Caco-2 (cell line): Measurements from ENCODE around the gene SPTLC2. TPM values are rescaled to one million over a fixed set of nuclear protein-coding genes. Genes with fewer than 3 reads are reported as not detected.

Experiments
- BruUV-seq: library from RNA; stranded (reverse); fragments of 400-500 nt; replicated peaks from 2 replicates; lab custom pipeline; 2021; lab: Mats Ljungman, UMichigan
- CTCF ChIA-PET: fragments of 300-600 bp; sonication (Branson Sonifier 250); formaldehyde crosslinking; loops from one replicate; lab custom pipeline; 2022; ENCODE audit warnings: antibody characterized with exemption; lab: Charles Lee
- POLR2A ChIA-PET: fragments of 300-600 bp; sonication (Branson Sonifier 250); formaldehyde crosslinking; loops from one replicate; lab custom pipeline; 2022; ENCODE audit warnings: antibody characterized with exemption; lab: Charles Lee
- DNase-seq, 2 experiments: peaks; one replicate each; pipeline versions ENCODE4 v3.0.0 to v3.0.0-alpha.2; 2020 to 2022
- H3K27me3 ChIP-seq: replicated peaks from 2 replicates; pipeline ENCODE4 v1.6.0; 2011; ENCODE audit warnings: low read length; ENCODE audit not compliant: control insufficient read depth, insufficient read depth
- H3K36me3 ChIP-seq: 2 replicates; pipeline ENCODE4 v1.5.1; 2011; ENCODE audit warnings: low read length; ENCODE audit not compliant: control insufficient read depth, insufficient read depth
- H3K4me1 ChIP-seq: fragments of 250-450 bp; sonication (Bioruptor Pico); 2 replicates; pipeline ENCODE4 v1.5.1; 2020; ENCODE audit warnings: mild to moderate bottlenecking
- H3K4me3 ChIP-seq: 2 replicates; pipeline ENCODE4 v1.5.1; 2011; ENCODE audit warnings: low read depth, mild to moderate bottlenecking, control low read depth, low read length
- H3K9me3 ChIP-seq: fragments of 250-450 bp; sonication (Bioruptor Pico); 2 replicates; pipeline ENCODE4 v1.5.1; 2020; ENCODE audit warnings: mild to moderate bottlenecking, moderate library complexity
- H3K27ac Mint-ChIP-seq: one replicate; pipeline ENCODE4 v1.8.0; 2022; ENCODE audit warnings: mixed read lengths; ENCODE audit not compliant: unreplicated experiment
- H3K27me3 Mint-ChIP-seq: one replicate; pipeline ENCODE4 v1.8.0; 2022; ENCODE audit warnings: mixed read lengths; ENCODE audit not compliant: insufficient read depth, unreplicated experiment
- H3K36me3 Mint-ChIP-seq: one replicate; pipeline ENCODE4 v1.8.0; 2022; ENCODE audit warnings: mild to moderate bottlenecking, mixed read lengths; ENCODE audit not compliant: insufficient read depth, unreplicated experiment
- H3K4me1 Mint-ChIP-seq: one replicate; pipeline ENCODE4 v1.8.0; 2022; ENCODE audit warnings: low read depth, mixed read lengths; ENCODE audit not compliant: unreplicated experiment
- H3K4me3 Mint-ChIP-seq: one replicate; pipeline ENCODE4 v1.8.0; 2022; ENCODE audit warnings: mild to moderate bottlenecking, moderate library complexity, mixed read lengths; ENCODE audit not compliant: unreplicated experiment
- H3K9me3 Mint-ChIP-seq: one replicate; pipeline ENCODE4 v1.8.0; 2022; ENCODE audit warnings: mixed read lengths; ENCODE audit not compliant: unreplicated experiment
- CTCF ChIP-seq, 2 experiments: fragments of 200-600 bp in 1 of 2; IDR thresholded peaks; 1 replicate in 1 of 2; 2 replicates in 1 of 2; pipeline versions ENCODE4 v1.5.1 to v1.8.0; 2011 to 2022; ENCODE audit warnings: antibody characterized with exemption in 1 of 2, control low read depth in 1 of 2, inconsistent platforms in 1 of 2, low read depth in 1 of 2, low read length in 1 of 2, mild to moderate bottlenecking in 1 of 2, moderate library complexity in 1 of 2; ENCODE audit not compliant: insufficient read depth in 1 of 2, severe bottlenecking in 1 of 2, unreplicated experiment in 1 of 2
- intact Hi-C: fragments of 100-400 bp; cut with micrococcal nuclease; formaldehyde crosslinking; loops from one replicate; pipeline ENCODE4 v1.10.0; 2022; ENCODE audit not compliant: unreplicated experiment
- total RNA-seq: library from RNA; stranded (reverse); gene quantifications from 2 replicates; pipeline ENCODE4 v1.2.3, GENCODE V29; 2022

SPTLC2 gene
- total RNA-seq, 1 experiment from 2014 or later, result 49.6 TPM

DNA sequence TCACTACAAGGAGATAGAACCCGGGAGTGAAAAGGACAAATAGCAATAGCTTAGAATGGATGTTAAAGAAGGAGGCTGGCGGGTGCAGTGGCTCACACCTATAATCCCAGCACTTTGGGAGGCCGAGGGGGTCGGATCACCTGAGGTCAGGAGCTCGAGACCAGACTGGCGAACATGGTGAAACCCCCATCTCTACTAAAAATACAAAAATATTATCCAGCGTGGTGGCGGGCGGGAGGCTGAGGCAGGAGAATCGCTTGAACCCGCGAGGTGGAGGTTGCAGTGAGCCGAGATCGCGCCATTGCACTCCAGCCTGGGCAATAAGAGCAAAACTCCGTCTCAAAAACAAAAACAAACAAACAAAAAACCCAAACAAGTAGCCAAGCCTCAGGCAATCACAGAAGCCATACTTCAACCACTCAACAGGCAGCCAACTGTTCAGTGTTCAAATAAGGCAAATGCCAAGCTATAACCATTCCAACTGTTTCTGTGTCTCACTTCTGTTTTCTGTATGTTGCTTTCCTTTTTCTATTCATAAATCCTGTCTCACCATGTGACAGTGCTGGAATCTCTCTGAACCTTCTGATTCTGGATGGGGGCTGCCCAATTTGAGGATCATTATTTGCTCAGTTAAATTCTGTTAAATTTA, 3.9 kb upstream of the SPTLC2 start:
- no peak overlapping the region for H3K27ac Mint-ChIP-seq
- no peak for TF ChIP-seq CTCF (IDR thresholded peaks at IDR 0.05; ENCODE audit: insufficient read depth in 1 of 2, low read depth in 1 of 2, low read length in 1 of 2, severe bottlenecking in 1 of 2, unreplicated experiment in 1 of 2)
- no peaks in the 10 kb centered on the region for H3K27me3 Mint-ChIP-seq
- intact Hi-C loops, result no loop called here
- CTCF ChIA-PET, result interaction anchor here (0.7 kb wide), 1 partner anchor 973 kb away, joined by 5 read pairs; no protein-coding TSS in a partner anchor
- DNase-seq, result no peak
- no TSS peak for BruUV-seq
- Histone ChIP-seq H3K9me3 (no peaks in the 10 kb centered on the region), H3K27me3 (no peaks in the 10 kb centered on the region), H3K4me3 (no peak overlapping the region), H3K4me1 (peaks cover 4% of the 10 kb centered on the region; the same call in 1 of the 2 replicates), H3K36me3 (no peaks in the 10 kb centered on the region)
- POLR2A ChIA-PET, result no interaction called here
- no peaks in the 10 kb centered on the region for H3K9me3 Mint-ChIP-seq
- peaks cover 12% of the 10 kb centered on the region for H3K36me3 Mint-ChIP-seq
- H3K4me1 Mint-ChIP-seq, result peaks cover 3% of the 10 kb centered on the region
- no peak overlapping the region for H3K4me3 Mint-ChIP-seq

DNA sequence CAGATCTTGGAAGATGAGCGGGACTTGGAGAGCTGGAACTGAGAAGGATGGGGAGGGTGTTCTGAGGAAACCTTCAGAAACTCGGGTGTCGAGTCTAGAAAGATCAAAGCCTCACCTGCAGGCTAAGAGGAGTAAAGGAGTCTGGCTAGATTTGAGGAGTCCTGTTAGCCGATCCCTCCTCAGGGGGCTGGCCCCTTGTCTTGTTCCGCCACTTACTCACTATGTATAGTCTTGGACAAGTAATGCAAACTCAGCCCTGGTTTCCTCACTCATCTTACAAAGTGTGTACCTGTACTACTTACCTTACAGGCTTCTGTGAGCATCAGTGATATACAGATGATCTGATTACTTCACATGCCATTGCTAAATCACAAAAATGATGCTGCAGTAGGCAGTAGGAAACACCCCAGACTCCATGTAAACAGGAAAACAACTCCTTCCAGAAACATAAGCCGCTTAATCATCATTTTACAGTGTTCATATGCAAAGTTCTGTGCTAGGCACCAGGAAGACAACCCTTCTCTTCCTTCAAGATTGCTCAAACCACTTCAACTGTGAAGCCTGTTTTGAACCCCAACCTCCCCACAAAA, 2.0 kb upstream of the SPTLC2 start:
- ChIA-PET POLR2A (no interaction called here), CTCF (no interaction called here)
- intact Hi-C loops, result loop anchor here (5.0 kb wide), 2 partner anchors 89 to 161 kb away; partner anchors contain the start of genes AHSA1, ALKBH1, SLIRP and VIPAS39
- H3K4me1 Mint-ChIP-seq, result peaks cover 13% of the 10 kb centered on the region
- H3K36me3 Mint-ChIP-seq, result peaks cover 18% of the 10 kb centered on the region
- no peak for DNase-seq
- Histone ChIP-seq H3K27me3 (no peaks in the 10 kb centered on the region), H3K4me3 (no peak overlapping the region), H3K9me3 (no peaks in the 10 kb centered on the region), H3K36me3 (no peaks in the 10 kb centered on the region), H3K4me1 (peaks cover 10% of the 10 kb centered on the region; the same call in 1 of the 2 replicates)
- no TSS peak for BruUV-seq
- no peaks in the 10 kb centered on the region for H3K9me3 Mint-ChIP-seq
- H3K27ac Mint-ChIP-seq, result no peak overlapping the region
- H3K4me3 Mint-ChIP-seq, result no peak overlapping the region
- no peak for TF ChIP-seq CTCF (IDR thresholded peaks at IDR 0.05; ENCODE audit: insufficient read depth in 1 of 2, low read depth in 1 of 2, low read length in 1 of 2, severe bottlenecking in 1 of 2, unreplicated experiment in 1 of 2)
- no peaks in the 10 kb centered on the region for H3K27me3 Mint-ChIP-seq

- H3K4me3 Mint-ChIP-seq, result peak overlapping the region; percentile 81
- peaks cover 28% of the 10 kb centered on the region for H3K4me1 ChIP-seq
- no peak for DNase-seq
- POLR2A ChIA-PET, result interaction anchor here (1.0 kb wide), 1 partner anchor 11 kb away, joined by 7 read pairs; no protein-coding TSS in a partner anchor
- TF ChIP-seq CTCF (IDR thresholded peaks at IDR 0.05; ENCODE audit: insufficient read depth in 1 of 2, low read depth in 1 of 2, low read length in 1 of 2, severe bottlenecking in 1 of 2, unreplicated experiment in 1 of 2), result no peak
- BruUV-seq, result no TSS peak
- no peaks in the 10 kb centered on the region for H3K27me3 ChIP-seq
- intact Hi-C loops, result loop anchor here (5.0 kb wide), 2 partner anchors 91 to 159 kb away; partner anchors contain the start of genes AHSA1, ALKBH1, SLIRP and VIPAS39
- H3K36me3 ChIP-seq, result no peaks in the 10 kb centered on the region
- peaks cover 18% of the 10 kb centered on the region for H3K36me3 Mint-ChIP-seq
- no peaks in the 10 kb centered on the region for H3K27me3 Mint-ChIP-seq
- H3K4me1 Mint-ChIP-seq, result peaks cover 30% of the 10 kb centered on the region
- CTCF ChIA-PET, result no interaction called here
- H3K27ac Mint-ChIP-seq, result peak overlapping the region; percentile 74
- peak overlapping the region; percentile 92 for H3K4me3 ChIP-seq
- no peaks in the 10 kb centered on the region for H3K9me3 ChIP-seq
- no peaks in the 10 kb centered on the region for H3K9me3 Mint-ChIP-seq
These were observed 344 bp downstream of the SPTLC2 start for GRCh38 chr14:77616133-77616453.
